PC-3 (cell line): ENCODE results near the gene IRF2BP1.

Experiments used
- CTCF ChIP-seq: fragments of 300-600 bp; sonication (generic); conservative IDR thresholded peaks from 2 replicates; pipeline ENCODE4 v1.5.1; 2017; ENCODE audit warnings: antibody characterized with exemption, low read depth, mild to moderate bottlenecking, low read length
- EZH2 ChIP-seq: fragments of 300-600 bp; sonication (generic); IDR thresholded peaks from one replicate; pipeline ENCODE4 v1.6.1; 2017; ENCODE audit warnings: antibody characterized with exemption, mild to moderate bottlenecking, low read length; ENCODE audit not compliant: unreplicated experiment
- EZH2phosphoT487 ChIP-seq: fragments of 300-600 bp; sonication (generic); IDR thresholded peaks from 2 replicates; pipeline ENCODE4 v1.6.1; 2018; ENCODE audit warnings: mild to moderate bottlenecking, antibody characterized with exemption, low read length, borderline replicate concordance

- TF ChIP-seq EZH2 (no peak), CTCF (no peak), EZH2phosphoT487 (no peak)
Measured at GRCh38 chr19:45881082-45881908, 4.6 kb downstream of the IRF2BP1 start.
